AG04450 (cell line): ENCODE data around the gene NDUFS6. TPM values are rescaled to one million over a fixed set of nuclear protein-coding genes. Genes with fewer than 3 reads are reported as not detected.

Experiments used
- CTCF ChIA-PET: fragments of 300-600, 350-600 bp; formaldehyde crosslinking; extraction: SDS; loops from one replicate; lab custom pipeline; 2022; ENCODE audit warnings: antibody characterized with exemption, inconsistent platforms; lab: Charles Lee
- POLR2A ChIA-PET: fragments of 350-600 bp; formaldehyde crosslinking; extraction: SDS; loops from one replicate; lab custom pipeline; 2021; ENCODE audit warnings: antibody characterized with exemption, inconsistent platforms; lab: Yijun Ruan, JAX
- DNase-seq: peaks from one replicate; pipeline ENCODE4 v3.0.0-alpha.2; 2011; ENCODE audit warnings: low read depth, low spot score
- H3K27ac ChIP-seq: one replicate; pipeline ENCODE4 v1.5.1; 2012; ENCODE audit warnings: low read depth, low read length, control low read depth
- H3K27me3 ChIP-seq: one replicate; pipeline ENCODE4 v1.6.0; 2012; ENCODE audit warnings: low read length; ENCODE audit not compliant: control insufficient read depth, insufficient read depth
- H3K4me3 ChIP-seq: 2 replicates; pipeline ENCODE4 v1.5.1; 2011; ENCODE audit warnings: mild to moderate bottlenecking, low read depth, low read length, control low read depth
- H3K9me3 ChIP-seq: 2 replicates; pipeline ENCODE4 v1.5.1; 2012; ENCODE audit warnings: low read length; ENCODE audit not compliant: control insufficient read depth, insufficient read depth
- polyA plus RNA-seq: library from polyadenylated mRNA; depleted of rRNA; stranded (reverse); fragments of >200 nt; gene quantifications from 2 replicates; pipeline ENCODE4 v1.2.3, GENCODE V29; 2011
- TF ChIP-seq, protein P1 (sequence below): IDR thresholded peaks from 2 replicates; pipeline ENCODE4 v1.5.1; 2011; ENCODE audit warnings: low read depth, low read length, control low read depth, inconsistent platforms

NDUFS6 gene
- polyA plus RNA-seq, 1 experiment = 51.8 TPM

- Histone ChIP-seq H3K4me3 (no peak overlapping the region), H3K27ac (no peak overlapping the region), H3K9me3 (no peaks in the 10 kb centered on the region), H3K27me3 (no peaks in the 10 kb centered on the region)
- TF ChIP-seq, protein P1, sequence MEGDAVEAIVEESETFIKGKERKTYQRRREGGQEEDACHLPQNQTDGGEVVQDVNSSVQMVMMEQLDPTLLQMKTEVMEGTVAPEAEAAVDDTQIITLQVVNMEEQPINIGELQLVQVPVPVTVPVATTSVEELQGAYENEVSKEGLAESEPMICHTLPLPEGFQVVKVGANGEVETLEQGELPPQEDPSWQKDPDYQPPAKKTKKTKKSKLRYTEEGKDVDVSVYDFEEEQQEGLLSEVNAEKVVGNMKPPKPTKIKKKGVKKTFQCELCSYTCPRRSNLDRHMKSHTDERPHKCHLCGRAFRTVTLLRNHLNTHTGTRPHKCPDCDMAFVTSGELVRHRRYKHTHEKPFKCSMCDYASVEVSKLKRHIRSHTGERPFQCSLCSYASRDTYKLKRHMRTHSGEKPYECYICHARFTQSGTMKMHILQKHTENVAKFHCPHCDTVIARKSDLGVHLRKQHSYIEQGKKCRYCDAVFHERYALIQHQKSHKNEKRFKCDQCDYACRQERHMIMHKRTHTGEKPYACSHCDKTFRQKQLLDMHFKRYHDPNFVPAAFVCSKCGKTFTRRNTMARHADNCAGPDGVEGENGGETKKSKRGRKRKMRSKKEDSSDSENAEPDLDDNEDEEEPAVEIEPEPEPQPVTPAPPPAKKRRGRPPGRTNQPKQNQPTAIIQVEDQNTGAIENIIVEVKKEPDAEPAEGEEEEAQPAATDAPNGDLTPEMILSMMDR = no peak
- ChIA-PET CTCF (interaction anchor here (1.3 kb wide), 1 partner anchor 46 kb away, joined by 4 read pairs; no protein-coding TSS in a partner anchor), POLR2A (no interaction called here)
- DNase-seq = no peak
These were observed 17.6 kb downstream of the NDUFS6 start for GRCh38 chr5:1818784-1819183.

GRCh38 chr5:1819458-1819857 lies 18.3 kb downstream of the NDUFS6 start:
- DNase-seq = no peak
- no peaks in the 10 kb centered on the region for H3K27me3 ChIP-seq
- CTCF ChIA-PET = no interaction called here
- TF ChIP-seq, protein P1 = no peak
- POLR2A ChIA-PET = no interaction called here
- no peaks in the 10 kb centered on the region for H3K9me3 ChIP-seq
- H3K4me3 ChIP-seq = no peak overlapping the region
- no peak overlapping the region for H3K27ac ChIP-seq

- Histone ChIP-seq H3K27me3 (no peaks in the 10 kb centered on the region), H3K9me3 (no peaks in the 10 kb centered on the region), H3K4me3 (no peak overlapping the region), H3K27ac (no peak overlapping the region)
- TF ChIP-seq, protein P1 = no peak
- POLR2A ChIA-PET = no interaction called here
- DNase-seq = no peak
- CTCF ChIA-PET = no interaction called here
These were observed 19.2 kb downstream of the NDUFS6 start for GRCh38 chr5:1820381-1820780.

DNA sequence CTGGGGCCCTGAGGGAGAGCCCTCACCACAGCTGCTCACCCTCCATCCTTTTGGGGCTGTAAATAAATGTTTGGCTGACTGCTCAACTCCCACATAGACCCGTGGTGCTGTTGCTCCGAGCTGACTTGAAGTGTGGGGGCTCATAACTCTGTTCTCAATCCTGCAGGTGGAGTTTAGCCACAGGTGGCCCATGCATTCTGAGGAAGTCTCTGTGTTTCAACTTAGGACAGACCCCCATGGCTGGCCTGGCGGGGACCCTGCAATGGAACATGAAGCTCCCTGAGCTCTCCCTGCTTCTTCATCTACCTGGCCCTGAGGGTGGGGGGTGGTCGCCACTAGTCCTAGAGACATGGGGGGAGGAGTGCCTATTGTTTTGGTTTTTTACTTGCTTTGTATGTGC lies 19.7 kb downstream of the NDUFS6 start:
- no peak overlapping the region for H3K27ac ChIP-seq
- TF ChIP-seq, protein P1 = no peak
- ChIA-PET CTCF (no interaction called here), POLR2A (no interaction called here)
- H3K9me3 ChIP-seq = no peaks in the 10 kb centered on the region
- H3K4me3 ChIP-seq = no peak overlapping the region
- DNase-seq = no peak
- no peaks in the 10 kb centered on the region for H3K27me3 ChIP-seq

DNA sequence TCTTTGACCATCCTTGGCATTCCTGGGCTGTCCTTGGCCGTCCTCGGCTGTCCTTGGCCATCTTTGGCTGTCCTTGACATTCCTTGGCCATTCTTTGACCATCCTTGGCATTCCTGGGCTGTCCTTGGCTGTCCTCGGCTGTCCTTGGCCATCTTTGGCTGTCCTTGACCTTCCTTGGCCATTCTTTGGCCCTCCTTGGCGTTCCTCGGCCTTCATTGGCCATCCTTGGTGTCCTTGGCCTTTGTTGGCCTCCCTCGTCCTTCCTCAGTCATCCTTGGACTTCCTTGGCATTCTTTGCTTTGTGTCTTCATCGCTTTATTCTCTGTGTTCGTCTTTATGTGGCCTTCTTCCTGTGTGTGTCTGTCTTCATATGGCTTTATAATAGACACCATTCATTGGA lies 20.7 kb downstream of the NDUFS6 start:
- CTCF ChIA-PET = no interaction called here
- H3K9me3 ChIP-seq = no peaks in the 10 kb centered on the region; the same call in 1 of the 2 replicates
- POLR2A ChIA-PET = no interaction called here
- H3K27ac ChIP-seq = no peak overlapping the region
- no peaks in the 10 kb centered on the region for H3K27me3 ChIP-seq
- no peak for DNase-seq
- no peak overlapping the region for H3K4me3 ChIP-seq
- TF ChIP-seq, protein P1 = no peak
